Measurements from ENCODE around the gene HTRA2. TPM values are rescaled to one million over a fixed set of nuclear protein-coding genes. Genes with fewer than 3 reads are reported as not detected.

The HTRA2 gene
- total RNA-seq, 1 experiment from 2014 or later: 24.9 TPM

DNA sequence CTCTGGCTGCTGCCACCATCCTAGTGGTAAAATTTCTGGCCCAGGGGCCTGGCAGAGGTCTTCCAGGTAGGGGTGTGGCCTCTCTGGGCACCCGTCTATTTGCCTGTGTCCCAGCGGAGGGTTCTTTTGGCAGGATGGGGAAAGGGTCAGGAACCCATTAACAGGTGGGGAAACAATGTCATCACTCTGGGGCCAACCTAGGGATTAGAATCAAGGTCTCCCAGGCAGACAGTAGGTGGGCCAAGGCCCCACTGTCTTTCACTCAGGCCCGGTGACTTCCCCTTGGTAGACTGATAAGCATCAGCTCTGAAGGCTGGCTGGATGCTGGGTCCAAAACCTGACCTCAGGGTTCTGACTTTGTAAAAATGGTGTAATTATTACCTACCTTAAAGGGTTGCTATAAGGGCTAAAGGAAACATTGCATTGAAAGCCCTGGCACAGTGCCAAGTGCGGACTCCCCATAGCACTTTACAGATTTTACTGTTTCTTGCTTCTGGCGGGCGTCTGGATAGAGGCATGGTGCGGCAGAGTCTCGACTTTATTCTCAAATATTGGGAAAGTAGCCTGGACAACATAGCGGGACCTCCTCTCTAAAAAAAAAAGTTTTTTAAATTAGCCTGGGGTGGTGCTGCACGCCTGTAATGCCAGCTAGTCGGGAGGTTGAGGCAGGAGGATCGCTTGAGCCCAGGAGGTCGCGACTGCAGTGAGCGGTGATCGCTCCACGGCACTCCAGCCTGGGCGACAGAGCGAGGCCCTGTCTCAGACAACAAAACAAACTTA, 32.5 kb upstream of the HTRA2 start:
- Histone ChIP-seq H4K20me1 (ENCODE audit: control insufficient read depth, insufficient read depth, insufficient read length) (no peaks in the 10 kb centered on the region), H3K18ac (ENCODE audit: insufficient read length, low read depth, low read length) (no peak overlapping the region), H4K91ac (ENCODE audit: insufficient read length, low read depth, low read length) (no peak overlapping the region), H3K27ac (ENCODE audit: insufficient read length, low read depth, low read length) (no peak overlapping the region), H3K9me3 (ENCODE audit: control insufficient read depth, low read depth, low read length) (no peaks in the 10 kb centered on the region), H2BK12ac (ENCODE audit: insufficient read length, low read depth, low read length) (no peak overlapping the region), H3K56ac (ENCODE audit: insufficient read length, low read depth, low read length) (no peak overlapping the region), H4K8ac (replicated peaks; ENCODE audit: insufficient read length, low read depth, low read length) (no peak overlapping the region), H3K79me2 (ENCODE audit: insufficient read depth, low read length) (no peaks in the 10 kb centered on the region), H3K27me3 (ENCODE audit: insufficient read depth, low read length) (peaks cover 65% of the 10 kb centered on the region), H2BK120ac (ENCODE audit: low read depth, low read length, poor library complexity, severe bottlenecking) (no peak overlapping the region), H3K4me2 (ENCODE audit: insufficient read depth, insufficient read length, low read length) (peak overlapping the region; percentile 59), H2BK15ac (ENCODE audit: low read depth, low read length) (no peak overlapping the region), H3K23ac (ENCODE audit: insufficient read length, low read depth, low read length) (no peak overlapping the region), H2AK5ac (ENCODE audit: insufficient read length, low read length) (no peak overlapping the region), H3K14ac (ENCODE audit: insufficient read depth, low read length) (no peak overlapping the region), H3T11ph (ENCODE audit: low read length) (no peak overlapping the region), H3K23me2 (ENCODE audit: insufficient read length, low read depth, low read length, poor library complexity, severe bottlenecking) (peaks cover 25% of the 10 kb centered on the region), H3K4ac (ENCODE audit: low read depth, low read length) (no peak overlapping the region), H4K5ac (ENCODE audit: insufficient read length, low read depth, low read length) (no peak overlapping the region), H3K4me1 (ENCODE audit: insufficient read depth, low read length) (no peaks in the 10 kb centered on the region), H2BK20ac (ENCODE audit: low read depth, low read length, poor library complexity, severe bottlenecking) (no peak overlapping the region), H2BK5ac (ENCODE audit: insufficient read length, low read length) (no peak overlapping the region), H2AFZ (ENCODE audit: low read length) (no peak overlapping the region), H3K79me1 (ENCODE audit: insufficient read depth, low read depth, low read length, poor library complexity, severe bottlenecking) (no peaks in the 10 kb centered on the region), H3K9ac (ENCODE audit: extremely low read depth, insufficient read length, low read length) (no peak overlapping the region)
- H3K4me1 Mint-ChIP-seq: peaks cover 32 to 43% of the 10 kb centered on the region in 2 experiments
- DNase-seq: no peak
- peaks cover 16 to 25% (median 22%) of the 10 kb centered on the region in 3 experiments for H3K36me3 Mint-ChIP-seq (ENCODE audit: insufficient read depth in 1 of 3, low read depth in 3 of 3)
- peak overlapping the region; percentile 75 to 82 for H3K4me3 Mint-ChIP-seq
- TF ChIP-seq CTCF (conservative IDR thresholded peaks at IDR 0.05): no peak
- H3K9me3 Mint-ChIP-seq: peaks cover 0 to 2% of the 10 kb centered on the region in 2 experiments; a peak in 2 of 5 replicates
- no peak overlapping the region for H3K27ac Mint-ChIP-seq
- peaks cover 79% of the 10 kb centered on the region for H3K27me3 Mint-ChIP-seq (ENCODE audit: low read depth)
- WGBS (ENCODE audit: extremely low coverage, insufficient read length, low lambda C conversion rate): no CpG with 5 or more reads among the region's 19 CpGs
